Dendritic cell treated with granulocyte-macrophage colony-stimulating factor and Interleukin-4, amounts not matched to agents 40 ng/mL and 50 ng/mL, for 4 days (primary cell): Measurements from ENCODE around the gene ITGAD.

Source experiments
- H3K27ac Mint-ChIP-seq: one replicate; pipeline ENCODE4 v1.8.0; 2022; ENCODE audit warnings: mild to moderate bottlenecking, mixed read lengths
- H3K27me3 Mint-ChIP-seq: one replicate; pipeline ENCODE4 v1.8.0; 2022; ENCODE audit warnings: mild to moderate bottlenecking, mixed read lengths
- H3K36me3 Mint-ChIP-seq: one replicate; pipeline ENCODE4 v1.8.0; 2022; ENCODE audit warnings: low read depth, mixed read lengths
- H3K4me1 Mint-ChIP-seq: one replicate; pipeline ENCODE4 v1.8.0; 2022; ENCODE audit warnings: low read depth, mixed read lengths
- H3K4me3 Mint-ChIP-seq: one replicate; pipeline ENCODE4 v1.8.0; 2022; ENCODE audit warnings: mild to moderate bottlenecking, moderate library complexity, mixed read lengths
- H3K9me3 Mint-ChIP-seq: one replicate; pipeline ENCODE4 v1.8.0; 2022; ENCODE audit warnings: mixed read lengths
- intact Hi-C: fragments of 100-400 bp; cut with micrococcal nuclease; formaldehyde crosslinking; loops from one replicate; pipeline ENCODE4 v1.15.0; 2022

Gene ITGAD

DNA sequence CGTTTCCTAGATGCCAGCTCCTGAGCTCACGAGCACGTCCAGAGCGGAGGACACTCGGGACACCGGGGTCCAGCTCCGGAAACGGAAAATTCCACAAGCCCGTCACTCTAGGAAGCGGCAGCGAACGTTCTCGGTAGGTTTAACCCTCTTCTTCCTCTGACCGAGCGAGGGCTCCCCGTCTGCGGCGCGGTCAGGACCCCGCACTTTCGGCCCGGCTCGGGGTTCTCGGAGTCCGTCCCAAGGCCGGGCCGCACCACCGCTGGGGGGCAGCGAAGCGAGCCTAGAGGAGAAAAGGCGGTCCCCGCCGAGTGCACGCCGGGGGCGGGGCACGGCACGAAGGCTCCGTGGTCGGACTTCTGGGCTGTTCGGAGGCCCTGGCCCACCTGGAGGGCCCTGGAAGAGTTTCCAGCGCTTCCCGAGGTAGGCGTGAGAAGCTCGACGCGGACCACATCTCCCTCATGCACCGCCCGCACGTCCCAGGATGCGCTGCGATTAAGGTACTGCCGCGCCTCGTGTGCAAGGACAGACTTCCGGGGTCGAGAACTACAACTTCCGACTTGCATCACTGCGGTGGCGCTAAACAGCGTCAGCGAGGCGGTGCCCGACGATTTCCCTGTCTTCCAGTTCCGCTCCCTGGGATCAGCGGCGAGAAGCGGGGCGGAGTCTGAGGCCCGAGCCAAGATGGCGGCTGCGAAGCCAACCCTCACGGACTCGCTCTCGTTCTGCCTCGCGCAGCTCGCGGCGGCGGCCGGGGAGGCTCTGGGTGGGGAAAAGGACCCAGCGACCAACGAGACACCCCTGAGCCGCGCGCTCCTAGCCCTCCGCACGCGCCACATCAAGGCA lies 65.9 kb downstream of the ITGAD start, which contains the start of gene ARMC5:
TSS of gene ARMC5 (plus strand) at position 658 of the 843 bp plus-strand sequence. CDS start at position 682, 24 bp downstream.
- intact Hi-C loops, result no loop called here
- peak within 1 kb of the TSS; percentile 89 for H3K4me3 Mint-ChIP-seq
- H3K36me3 Mint-ChIP-seq, result peaks cover 48% of the 10 kb centered on the region
- H3K9me3 Mint-ChIP-seq, result no peaks in the 10 kb centered on the region
- H3K4me1 Mint-ChIP-seq, result peaks cover 52% of the 10 kb centered on the region
- no peaks in the 10 kb centered on the region for H3K27me3 Mint-ChIP-seq
- H3K27ac Mint-ChIP-seq, result peak within 1 kb of the TSS; percentile 99

DNA sequence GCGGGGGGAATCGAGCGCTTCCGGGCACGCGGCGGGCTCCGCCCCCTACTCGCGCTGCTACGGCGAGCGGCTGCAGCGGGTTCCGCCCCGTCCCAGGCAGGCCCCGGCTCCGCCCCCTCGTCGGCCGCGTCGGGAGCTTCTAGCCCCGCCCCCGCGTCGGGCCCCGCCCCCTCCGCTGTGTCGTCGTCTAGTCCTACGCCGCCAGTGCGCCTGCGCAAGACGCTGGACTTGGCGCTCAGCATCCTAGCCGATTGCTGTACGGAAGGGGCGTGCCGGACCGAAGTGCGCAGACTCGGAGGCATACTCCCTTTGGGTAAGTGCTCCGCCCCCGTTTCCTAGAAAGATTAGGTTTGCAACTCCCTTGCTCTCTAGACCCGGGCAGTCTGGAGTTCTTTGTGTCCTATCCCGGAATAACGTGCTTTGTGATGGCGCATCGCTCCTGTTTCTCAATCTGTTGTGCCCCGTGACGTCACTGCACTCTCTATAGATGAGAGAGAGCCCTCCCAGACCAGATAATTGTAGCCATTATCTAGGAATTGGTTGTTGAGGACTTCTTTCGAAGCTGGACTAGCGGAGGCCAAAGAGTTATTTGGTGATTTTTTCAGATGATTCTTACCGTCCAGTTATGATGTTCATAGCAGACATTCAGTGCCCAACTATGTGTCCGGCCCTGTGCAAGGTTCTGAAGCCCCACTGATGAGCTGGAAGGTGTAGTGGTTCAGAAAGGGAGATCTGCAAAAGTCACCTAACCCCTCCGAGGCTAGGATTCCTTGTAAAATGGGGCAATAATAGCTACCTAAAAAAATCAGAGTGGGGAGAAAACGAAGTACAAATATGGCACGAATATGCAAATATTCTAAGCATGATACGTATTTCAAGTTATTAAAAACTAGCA lies 66.8 kb downstream of the ITGAD start:
- H3K27me3 Mint-ChIP-seq, result no peaks in the 10 kb centered on the region
- intact Hi-C loops, result loop anchor here (1.0 to 10.0 kb wide), 2 partner anchors 48 to 405 kb away; partner anchors contain the start of gene RUSF1
- H3K4me3 Mint-ChIP-seq, result peak overlapping the region; percentile 89
- peaks cover 57% of the 10 kb centered on the region for H3K36me3 Mint-ChIP-seq
- H3K27ac Mint-ChIP-seq, result peak overlapping the region; percentile 99
- peaks cover 49% of the 10 kb centered on the region for H3K4me1 Mint-ChIP-seq
- no peaks in the 10 kb centered on the region for H3K9me3 Mint-ChIP-seq

DNA sequence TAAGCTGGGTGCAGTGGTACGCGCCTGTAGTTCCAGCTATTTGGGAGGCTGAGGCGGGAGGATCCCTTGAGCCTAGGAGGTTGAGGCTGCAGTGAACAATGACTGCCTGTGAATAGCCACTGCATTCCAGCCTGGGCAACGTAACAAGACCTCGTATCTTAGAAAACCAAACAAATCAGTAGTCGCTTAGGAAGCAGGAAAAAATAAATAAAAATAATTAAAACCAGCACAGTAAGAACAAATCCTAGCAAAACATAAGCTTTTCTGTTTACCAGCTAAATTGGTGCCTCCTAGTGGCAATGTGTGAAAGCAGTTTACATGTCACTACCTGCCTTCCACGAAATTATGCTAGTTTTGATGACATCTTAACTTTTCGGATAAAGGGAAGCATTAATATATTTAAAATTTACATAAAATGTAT lies 67.5 kb downstream of the ITGAD start:
- Mint-ChIP-seq H3K27me3 (no peaks in the 10 kb centered on the region), H3K27ac (peak overlapping the region; percentile 99), H3K36me3 (peaks cover 59% of the 10 kb centered on the region), H3K9me3 (no peaks in the 10 kb centered on the region), H3K4me3 (peak overlapping the region; percentile 89), H3K4me1 (peaks cover 44% of the 10 kb centered on the region)
- intact Hi-C loops, result loop anchor here (1.0 to 10.0 kb wide), 2 partner anchors 48 to 404 kb away; partner anchors contain the start of gene RUSF1

DNA sequence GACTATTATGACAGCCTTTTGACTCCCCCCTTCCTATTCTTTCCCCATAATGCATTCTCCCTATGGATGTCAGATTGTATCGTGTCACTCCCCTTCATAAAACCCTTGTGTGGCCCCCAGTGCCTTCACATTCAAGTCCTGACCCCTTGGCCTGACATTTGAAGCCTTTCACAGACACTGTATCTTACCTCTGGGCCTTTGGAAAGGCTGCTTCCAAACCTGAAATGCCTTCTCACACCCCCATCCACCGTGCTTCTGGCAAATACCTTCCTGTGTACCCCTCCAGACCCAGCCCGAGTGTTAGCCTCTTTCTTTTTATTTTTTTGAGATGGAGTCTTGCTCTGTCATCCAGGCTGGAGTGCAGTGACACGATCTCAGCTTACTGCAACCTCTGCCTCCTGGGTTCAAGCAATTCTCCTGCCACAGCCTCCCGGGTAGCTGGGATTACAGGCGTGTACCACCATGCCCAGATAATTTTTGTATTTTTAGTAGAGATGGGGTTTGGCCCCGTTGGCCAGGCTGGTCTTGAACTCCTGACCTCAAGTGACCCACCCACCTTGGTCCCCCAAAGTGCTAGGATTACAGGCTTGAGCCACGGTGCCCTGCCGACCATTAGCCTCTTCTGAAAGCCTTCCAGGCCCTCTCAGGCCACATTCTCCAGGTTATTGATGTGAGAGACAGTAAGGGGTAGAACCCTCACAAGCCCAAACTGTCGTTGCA lies 68.2 kb downstream of the ITGAD start:
- H3K9me3 Mint-ChIP-seq, result no peaks in the 10 kb centered on the region
- H3K36me3 Mint-ChIP-seq, result peaks cover 64% of the 10 kb centered on the region
- H3K27me3 Mint-ChIP-seq, result no peaks in the 10 kb centered on the region
- intact Hi-C loops, result loop anchor here (10.0 kb wide), 1 partner anchor 403 kb away; no protein-coding TSS in a partner anchor
- peaks cover 44% of the 10 kb centered on the region for H3K4me1 Mint-ChIP-seq
- no peak overlapping the region for H3K4me3 Mint-ChIP-seq
- peak overlapping the region; percentile 30 for H3K27ac Mint-ChIP-seq

DNA sequence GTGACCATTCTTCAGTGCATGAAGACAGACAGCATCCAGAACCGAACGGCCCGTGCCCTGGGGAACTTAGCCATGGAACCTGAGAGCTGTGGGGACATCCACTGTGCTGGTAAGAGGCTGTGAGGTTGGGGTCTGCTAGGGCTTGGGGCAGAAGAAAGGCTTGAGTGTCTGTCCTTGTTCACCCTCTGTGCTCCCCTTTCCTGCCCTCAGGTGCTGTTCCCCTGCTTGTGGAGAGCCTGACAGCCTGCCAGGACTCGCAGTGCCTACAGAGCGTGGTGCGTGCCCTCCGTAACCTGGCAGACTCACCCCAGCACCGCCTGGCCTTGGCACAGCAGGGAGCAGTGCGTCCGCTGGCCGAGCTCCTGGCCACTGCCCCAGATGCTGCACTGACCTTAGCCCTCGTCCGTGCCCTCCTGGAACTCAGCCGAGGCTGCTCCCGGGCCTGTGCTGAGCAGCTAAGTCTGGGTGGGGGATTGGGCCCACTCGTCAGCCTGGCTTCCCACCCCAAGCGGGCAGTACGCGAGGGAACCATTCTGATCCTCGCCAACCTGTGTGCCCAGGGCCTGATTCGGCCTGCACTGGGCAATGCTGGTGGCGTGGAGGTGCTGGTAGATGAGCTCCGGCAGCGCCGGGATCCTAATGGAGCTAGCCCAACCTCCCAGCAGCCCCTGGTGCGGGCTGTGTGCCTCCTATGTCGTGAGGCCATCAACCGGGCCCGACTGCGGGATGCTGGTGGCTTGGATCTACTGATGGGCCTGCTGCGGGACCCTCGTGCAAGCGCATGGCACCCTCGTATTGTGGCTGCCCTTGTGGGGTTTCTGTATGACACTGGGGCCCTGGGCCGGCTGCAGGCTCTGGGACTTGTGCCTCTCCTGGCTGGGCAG lies 69.0 kb downstream of the ITGAD start:
- H3K9me3 Mint-ChIP-seq, result no peaks in the 10 kb centered on the region
- H3K27ac Mint-ChIP-seq, result peak overlapping the region; percentile 30
- H3K4me1 Mint-ChIP-seq, result peaks cover 44% of the 10 kb centered on the region
- H3K27me3 Mint-ChIP-seq, result no peaks in the 10 kb centered on the region
- H3K4me3 Mint-ChIP-seq, result no peak overlapping the region
- intact Hi-C loops, result loop anchor here (10.0 kb wide), 1 partner anchor 403 kb away; no protein-coding TSS in a partner anchor
- H3K36me3 Mint-ChIP-seq, result peaks cover 72% of the 10 kb centered on the region

DNA sequence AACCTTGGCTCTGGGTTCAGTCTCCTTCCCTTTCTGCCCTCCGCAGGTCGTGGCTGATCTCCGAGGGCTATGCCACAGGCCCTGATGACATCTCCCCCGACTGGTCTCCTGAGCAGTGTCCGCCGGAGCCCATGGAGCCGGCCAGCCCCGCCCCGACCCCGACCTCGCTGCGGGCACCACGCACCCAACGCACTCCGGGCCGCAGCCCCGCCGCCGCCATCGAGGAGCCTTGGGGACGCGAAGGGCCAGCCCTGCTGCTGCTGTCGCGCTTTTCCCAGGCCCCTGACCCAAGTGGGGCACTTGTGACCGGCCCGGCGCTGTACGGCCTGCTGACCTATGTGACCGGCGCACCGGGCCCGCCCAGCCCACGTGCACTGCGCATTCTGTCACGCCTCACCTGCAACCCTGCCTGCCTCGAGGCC lies 71.2 kb downstream of the ITGAD start:
- intact Hi-C loops, result loop anchor here (10.0 kb wide), 1 partner anchor 400 kb away; no protein-coding TSS in a partner anchor
- Mint-ChIP-seq H3K27ac (no peak overlapping the region), H3K27me3 (no peaks in the 10 kb centered on the region), H3K4me3 (no peak overlapping the region), H3K9me3 (no peaks in the 10 kb centered on the region), H3K36me3 (peaks cover 59% of the 10 kb centered on the region), H3K4me1 (peaks cover 34% of the 10 kb centered on the region)

DNA sequence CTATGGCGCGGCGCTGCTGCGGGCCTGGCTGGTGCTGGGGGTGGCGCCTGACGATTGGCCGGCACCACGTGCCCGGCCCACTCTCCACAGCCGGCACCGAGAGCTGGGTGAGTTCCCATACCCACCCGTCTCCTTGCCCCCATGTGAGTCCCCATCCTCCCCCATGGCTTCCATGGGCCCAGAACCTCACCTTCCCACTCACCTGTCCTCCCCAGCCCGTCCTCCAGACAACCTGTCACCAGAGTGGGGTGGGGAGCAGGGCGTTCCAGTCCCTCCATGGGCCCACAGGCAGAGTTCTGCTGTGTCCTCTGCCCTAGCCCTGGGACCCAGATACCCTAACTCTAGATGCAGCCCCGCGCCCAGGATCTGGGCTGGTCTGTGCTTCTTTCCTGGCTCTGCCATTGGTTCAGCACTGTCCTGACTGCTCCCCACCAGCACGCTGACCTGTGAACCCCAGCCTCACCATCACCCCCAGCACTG lies 71.7 kb downstream of the ITGAD start:
- no peak overlapping the region for H3K4me3 Mint-ChIP-seq
- no peak overlapping the region for H3K27ac Mint-ChIP-seq
- intact Hi-C loops, result loop anchor here (10.0 kb wide), 1 partner anchor 400 kb away; no protein-coding TSS in a partner anchor
- H3K4me1 Mint-ChIP-seq, result peaks cover 34% of the 10 kb centered on the region
- no peaks in the 10 kb centered on the region for H3K27me3 Mint-ChIP-seq
- H3K36me3 Mint-ChIP-seq, result peaks cover 58% of the 10 kb centered on the region
- H3K9me3 Mint-ChIP-seq, result no peaks in the 10 kb centered on the region

DNA sequence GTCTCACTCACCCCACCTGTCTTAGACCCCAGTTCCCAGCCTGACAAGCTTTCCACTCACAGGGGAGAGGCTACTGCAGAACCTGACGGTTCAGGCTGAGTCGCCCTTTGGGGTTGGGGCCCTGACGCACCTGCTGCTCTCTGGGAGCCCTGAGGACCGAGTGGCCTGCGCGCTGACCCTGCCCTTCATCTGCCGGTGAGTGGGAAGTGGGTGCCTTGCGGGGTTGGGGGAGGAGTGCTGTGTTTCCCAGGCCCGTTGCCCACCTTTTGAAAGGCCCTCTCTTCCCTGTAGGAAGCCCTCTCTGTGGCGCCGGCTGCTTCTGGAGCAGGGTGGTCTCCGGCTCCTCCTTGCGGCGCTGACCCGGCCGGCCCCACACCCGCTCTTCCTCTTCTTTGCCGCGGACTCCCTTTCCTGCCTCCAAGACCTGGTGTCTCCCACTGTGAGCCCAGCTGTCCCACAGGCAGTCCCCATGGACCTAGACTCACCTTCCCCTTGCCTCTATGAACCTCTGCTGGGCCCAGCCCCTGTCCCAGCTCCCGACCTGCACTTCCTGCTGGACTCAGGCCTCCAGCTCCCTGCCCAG lies 72.7 kb downstream of the ITGAD start:
- peaks cover 26% of the 10 kb centered on the region for H3K4me1 Mint-ChIP-seq
- H3K4me3 Mint-ChIP-seq, result peak overlapping the region; percentile 45
- intact Hi-C loops, result loop anchor here (10.0 kb wide), 1 partner anchor 399 kb away; no protein-coding TSS in a partner anchor
- H3K9me3 Mint-ChIP-seq, result no peaks in the 10 kb centered on the region
- peak overlapping the region; percentile 63 for H3K27ac Mint-ChIP-seq
- peaks cover 58% of the 10 kb centered on the region for H3K36me3 Mint-ChIP-seq
- H3K27me3 Mint-ChIP-seq, result peaks cover 4% of the 10 kb centered on the region

DNA sequence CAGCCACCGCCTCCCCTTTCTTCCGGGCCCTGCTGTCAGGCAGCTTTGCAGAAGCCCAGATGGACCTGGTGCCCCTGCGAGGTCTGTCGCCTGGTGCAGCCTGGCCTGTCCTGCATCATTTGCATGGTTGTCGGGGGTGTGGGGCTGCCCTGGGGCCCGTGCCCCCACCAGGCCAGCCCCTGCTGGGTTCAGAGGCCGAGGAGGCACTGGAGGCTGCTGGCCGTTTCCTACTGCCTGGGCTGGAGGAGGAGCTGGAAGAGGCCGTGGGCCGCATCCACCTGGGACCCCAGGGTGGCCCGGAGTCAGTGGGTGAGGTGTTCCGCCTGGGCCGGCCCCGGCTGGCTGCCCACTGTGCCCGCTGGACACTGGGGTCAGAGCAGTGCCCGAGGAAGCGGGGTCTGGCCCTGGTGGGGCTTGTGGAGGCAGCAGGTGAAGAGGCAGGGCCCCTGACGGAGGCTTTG lies 73.3 kb downstream of the ITGAD start:
- Mint-ChIP-seq H3K4me1 (peaks cover 25% of the 10 kb centered on the region), H3K36me3 (peaks cover 58% of the 10 kb centered on the region), H3K27me3 (peaks cover 9% of the 10 kb centered on the region), H3K9me3 (no peaks in the 10 kb centered on the region), H3K4me3 (peak overlapping the region; percentile 45), H3K27ac (peak overlapping the region; percentile 63)
- intact Hi-C loops, result loop anchor here (10.0 kb wide), 1 partner anchor 398 kb away; no protein-coding TSS in a partner anchor

DNA sequence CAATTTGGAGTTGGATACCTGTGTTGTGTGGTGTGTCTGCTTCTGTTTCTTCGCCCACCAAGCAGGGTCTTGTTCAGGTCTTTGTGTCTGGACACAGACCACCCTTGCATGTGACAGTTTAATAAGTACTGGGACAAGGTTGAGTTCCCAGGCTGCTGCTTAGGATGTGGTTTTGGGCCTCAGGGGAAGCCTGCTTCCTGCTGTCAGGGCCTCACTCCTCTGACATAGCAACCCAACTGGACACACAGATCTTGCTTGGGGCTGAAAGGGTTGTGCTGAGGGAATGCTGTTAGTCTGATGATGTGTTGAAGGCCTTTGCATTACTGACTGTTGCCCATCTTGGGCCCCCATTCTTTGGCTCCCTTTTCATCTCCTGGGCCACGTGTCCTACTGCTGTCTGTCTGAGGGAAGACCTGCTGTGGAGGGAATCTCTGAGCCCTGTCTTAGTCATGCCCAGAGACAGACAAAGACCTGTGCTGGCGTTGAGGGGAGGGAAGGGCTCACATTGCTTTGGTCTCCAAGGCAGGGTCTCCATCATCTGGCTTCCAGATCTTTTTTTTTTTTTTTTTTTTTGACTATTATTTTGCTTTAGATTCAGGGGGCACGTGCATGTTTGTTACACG lies 74.1 kb downstream of the ITGAD start:
- Mint-ChIP-seq H3K27me3 (peaks cover 15% of the 10 kb centered on the region), H3K36me3 (peaks cover 51% of the 10 kb centered on the region), H3K27ac (peak overlapping the region; percentile 4), H3K4me3 (no peak overlapping the region), H3K9me3 (no peaks in the 10 kb centered on the region), H3K4me1 (peaks cover 31% of the 10 kb centered on the region)
- intact Hi-C loops, result loop anchor here (10.0 kb wide), 1 partner anchor 398 kb away; no protein-coding TSS in a partner anchor

DNA sequence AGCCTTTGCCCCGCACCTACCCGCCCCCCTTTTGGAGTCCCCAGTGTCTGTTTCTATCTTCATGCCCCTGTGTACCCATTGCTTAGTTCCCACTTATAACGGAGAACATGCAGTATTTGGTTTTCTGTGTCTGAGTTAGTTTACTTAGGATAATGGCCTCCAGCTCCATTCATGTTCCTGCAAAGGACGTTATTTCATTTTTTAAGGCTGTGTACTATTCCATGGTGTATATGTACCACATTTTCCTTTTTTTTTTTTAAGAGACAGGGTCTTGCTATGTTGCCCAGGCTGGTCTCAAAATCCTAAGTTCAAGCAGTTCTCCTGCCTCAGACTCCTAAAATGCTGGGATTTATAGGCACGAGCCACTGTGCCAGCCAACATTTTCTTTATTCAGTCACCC lies 74.7 kb downstream of the ITGAD start:
- Mint-ChIP-seq H3K36me3 (peaks cover 45% of the 10 kb centered on the region), H3K4me3 (no peak overlapping the region), H3K4me1 (peaks cover 37% of the 10 kb centered on the region), H3K27me3 (peaks cover 21% of the 10 kb centered on the region), H3K9me3 (no peaks in the 10 kb centered on the region), H3K27ac (no peak overlapping the region)
- intact Hi-C loops, result loop anchor here (10.0 kb wide), 1 partner anchor 397 kb away; no protein-coding TSS in a partner anchor
